Umbilical cord (tissue), 2 donors: ENCODE results near the gene SULF2. TPM values are rescaled to one million over a fixed set of nuclear protein-coding genes. Genes with fewer than 3 reads are reported as not detected.

ENCODE experiments used
- DNase-seq: peaks from one replicate; pipeline ENCODE4 v3.0.0-alpha.2; 2015; ENCODE audit warnings: low spot score
- total RNA-seq: library from RNA; depleted of rRNA; stranded (reverse); fragments of >200 nt; gene quantifications from one replicate; pipeline ENCODE4 v1.2.3, GENCODE V29; 2014; ENCODE audit warnings: low replicate concordance; ENCODE audit not compliant: insufficient read depth

SULF2 gene
- total RNA-seq, 1 donor from 2014 or later, result 69.3 TPM

GRCh38 chr20:47648943-47649342 lies 136.3 kb downstream of the SULF2 start:
- DNase-seq, result no peak

- no peak for DNase-seq
Measured at GRCh38 chr20:47647994-47648393, 137.3 kb downstream of the SULF2 start.

- DNase-seq, result no peak
Measured at GRCh38 chr20:47645632-47646031, 139.6 kb downstream of the SULF2 start.

- DNase-seq, result no peak
Measured at GRCh38 chr20:47642624-47643023, 142.7 kb downstream of the SULF2 start.

GRCh38 chr20:47642118-47642517 lies 143.2 kb downstream of the SULF2 start:
- DNase-seq, result no peak

- peak; percentile 8 for DNase-seq
Measured at GRCh38 chr20:47638851-47639250, 146.4 kb downstream of the SULF2 start.

GRCh38 chr20:47635256-47635655 lies 150.0 kb downstream of the SULF2 start:
- DNase-seq, result no peak

- no peak for DNase-seq
Measured at GRCh38 chr20:47631078-47631477, 154.2 kb downstream of the SULF2 start.

- DNase-seq, result no peak
Measured at GRCh38 chr20:47629907-47630306, 155.4 kb downstream of the SULF2 start.

GRCh38 chr20:47627540-47627939 lies 157.7 kb downstream of the SULF2 start:
- DNase-seq, result no peak

GRCh38 chr20:47623206-47623605 lies 162.1 kb downstream of the SULF2 start:
- no peak for DNase-seq

GRCh38 chr20:47622118-47622665 lies 163.1 kb downstream of the SULF2 start:
- no peak for DNase-seq

GRCh38 chr20:47620808-47621805 lies 164.2 kb downstream of the SULF2 start:
- peak; percentile 64 for DNase-seq

- DNase-seq, result no peak
Measured at GRCh38 chr20:47618479-47618878, 166.8 kb downstream of the SULF2 start.

GRCh38 chr20:47614703-47615309 lies 170.5 kb downstream of the SULF2 start:
- DNase-seq, result no peak

GRCh38 chr20:47612670-47613069 lies 172.6 kb downstream of the SULF2 start:
- DNase-seq, result no peak

GRCh38 chr20:47611785-47612184 lies 173.5 kb downstream of the SULF2 start:
- DNase-seq, result no peak

- no peak for DNase-seq
Measured at GRCh38 chr20:47610945-47611250, 174.4 kb downstream of the SULF2 start.

GRCh38 chr20:47610247-47610944 lies 174.9 kb downstream of the SULF2 start:
- peak; percentile 59 for DNase-seq

- DNase-seq, result no peak
Measured at GRCh38 chr20:47609001-47609400, 176.3 kb downstream of the SULF2 start.
